Endothelial cell (in vitro differentiated cells): ENCODE data around the gene HEG1. TPM values are rescaled to one million over a fixed set of nuclear protein-coding genes. Genes with fewer than 3 reads are reported as not detected.
A peak's percentile ranks its signal among the peaks of the same experiment; 100 is the strongest.
"Not testable (repeated sequence)": the region's sequence is repeated elsewhere in the genome, so short reads cannot be mapped to it uniquely, and the experiment has no call there.

Experiments
- DNase-seq: peaks from one replicate; pipeline ENCODE4 v3.0.0; 2021; ENCODE audit warnings: low spot score
- H3K27ac Mint-ChIP-seq: one replicate; pipeline ENCODE4 v1.8.0; 2021; ENCODE audit warnings: mixed read lengths, inconsistent platforms; ENCODE audit not compliant: unreplicated experiment
- H3K27me3 Mint-ChIP-seq: one replicate; pipeline ENCODE4 v1.8.0; 2021; ENCODE audit warnings: mild to moderate bottlenecking, moderate library complexity, mixed read lengths, inconsistent platforms; ENCODE audit not compliant: unreplicated experiment
- H3K36me3 Mint-ChIP-seq: one replicate; pipeline ENCODE4 v1.8.0; 2021; ENCODE audit warnings: mild to moderate bottlenecking, low read depth, mixed read lengths, inconsistent platforms; ENCODE audit not compliant: unreplicated experiment
- H3K4me1 Mint-ChIP-seq: one replicate; pipeline ENCODE4 v1.8.0; 2021; ENCODE audit warnings: mild to moderate bottlenecking, mixed read lengths, inconsistent platforms; ENCODE audit not compliant: unreplicated experiment
- H3K4me3 Mint-ChIP-seq: one replicate; pipeline ENCODE4 v1.8.0; 2021; ENCODE audit warnings: mild to moderate bottlenecking, mixed read lengths, inconsistent platforms; ENCODE audit not compliant: unreplicated experiment
- H3K9me3 Mint-ChIP-seq: one replicate; pipeline ENCODE4 v1.8.0; 2021; ENCODE audit warnings: mixed read lengths, inconsistent platforms; ENCODE audit not compliant: unreplicated experiment
- total RNA-seq: library from RNA; stranded (reverse); fragmentation: NEBNext Ultra II Directional; extraction: Animal tissue kit (Norgen Biotek cat#: 25700); gene quantifications from one replicate; pipeline ENCODE4 v1.2.1, GENCODE V29; 2021; ENCODE audit not compliant: unreplicated experiment
- TF ChIP-seq, protein P1 (sequence below): fragments of 200-600 bp; sonication (generic); IDR thresholded peaks from one replicate; pipeline ENCODE4 v1.5.0; 2021; ENCODE audit warnings: antibody characterized with exemption; ENCODE audit not compliant: unreplicated experiment

Gene HEG1
- total RNA-seq, 1 donor from 2014 or later: 17.1 TPM

DNA sequence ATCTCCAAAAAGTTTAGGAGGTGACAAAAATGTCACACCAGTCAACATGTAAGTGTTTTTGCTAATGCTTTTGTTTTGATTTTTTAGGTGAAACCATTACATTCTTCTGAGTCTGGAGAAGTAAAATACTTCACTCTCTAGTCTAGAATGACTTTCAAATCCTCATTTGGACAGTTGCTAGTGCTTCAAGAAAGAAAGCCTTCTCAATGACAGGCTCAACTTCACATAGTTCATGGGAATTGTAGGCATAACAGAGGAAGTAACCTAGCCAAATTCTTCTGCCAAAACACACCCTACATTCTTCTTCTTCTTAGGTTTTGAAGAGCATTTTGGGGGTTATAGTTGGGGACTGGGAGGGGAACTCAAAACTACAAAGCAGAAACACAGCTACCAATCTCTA, 29.4 kb upstream of the HEG1 start:
- no peak for DNase-seq
- H3K27me3 Mint-ChIP-seq: no peaks in the 10 kb centered on the region
- TF ChIP-seq, protein P1, sequence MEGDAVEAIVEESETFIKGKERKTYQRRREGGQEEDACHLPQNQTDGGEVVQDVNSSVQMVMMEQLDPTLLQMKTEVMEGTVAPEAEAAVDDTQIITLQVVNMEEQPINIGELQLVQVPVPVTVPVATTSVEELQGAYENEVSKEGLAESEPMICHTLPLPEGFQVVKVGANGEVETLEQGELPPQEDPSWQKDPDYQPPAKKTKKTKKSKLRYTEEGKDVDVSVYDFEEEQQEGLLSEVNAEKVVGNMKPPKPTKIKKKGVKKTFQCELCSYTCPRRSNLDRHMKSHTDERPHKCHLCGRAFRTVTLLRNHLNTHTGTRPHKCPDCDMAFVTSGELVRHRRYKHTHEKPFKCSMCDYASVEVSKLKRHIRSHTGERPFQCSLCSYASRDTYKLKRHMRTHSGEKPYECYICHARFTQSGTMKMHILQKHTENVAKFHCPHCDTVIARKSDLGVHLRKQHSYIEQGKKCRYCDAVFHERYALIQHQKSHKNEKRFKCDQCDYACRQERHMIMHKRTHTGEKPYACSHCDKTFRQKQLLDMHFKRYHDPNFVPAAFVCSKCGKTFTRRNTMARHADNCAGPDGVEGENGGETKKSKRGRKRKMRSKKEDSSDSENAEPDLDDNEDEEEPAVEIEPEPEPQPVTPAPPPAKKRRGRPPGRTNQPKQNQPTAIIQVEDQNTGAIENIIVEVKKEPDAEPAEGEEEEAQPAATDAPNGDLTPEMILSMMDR: no peak
- H3K36me3 Mint-ChIP-seq: no peaks in the 10 kb centered on the region
- no peaks in the 10 kb centered on the region for H3K4me1 Mint-ChIP-seq
- H3K27ac Mint-ChIP-seq: no peak overlapping the region
- H3K9me3 Mint-ChIP-seq: no peaks in the 10 kb centered on the region
- no peak overlapping the region for H3K4me3 Mint-ChIP-seq

DNA sequence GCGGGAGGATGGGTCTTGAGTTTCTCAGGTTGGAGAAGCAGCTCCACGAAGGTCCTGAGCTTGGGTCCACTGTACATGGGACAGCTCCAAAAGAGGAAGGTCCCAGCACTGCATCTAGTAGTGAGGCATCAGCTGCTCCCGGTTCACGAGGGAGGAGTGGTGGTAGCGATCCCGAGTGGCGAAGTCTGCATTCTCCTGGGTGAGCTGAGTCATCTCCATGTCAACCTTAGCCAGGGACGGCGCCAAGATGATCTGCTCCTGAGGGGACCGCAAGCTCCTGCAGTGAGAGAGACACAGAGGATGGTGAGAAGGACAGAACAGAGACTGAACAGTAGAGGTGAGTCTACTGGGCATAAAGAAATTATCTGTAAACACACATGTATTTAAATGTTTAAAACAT, 28.0 kb upstream of the HEG1 start:
- H3K9me3 Mint-ChIP-seq: no peaks in the 10 kb centered on the region
- H3K27me3 Mint-ChIP-seq: no peaks in the 10 kb centered on the region
- H3K4me1 Mint-ChIP-seq: peaks cover 4% of the 10 kb centered on the region
- peak overlapping the region; percentile 78 for H3K27ac Mint-ChIP-seq
- DNase-seq: no peak
- TF ChIP-seq, protein P1: no peak
- no peak overlapping the region for H3K4me3 Mint-ChIP-seq
- no peaks in the 10 kb centered on the region for H3K36me3 Mint-ChIP-seq

DNA sequence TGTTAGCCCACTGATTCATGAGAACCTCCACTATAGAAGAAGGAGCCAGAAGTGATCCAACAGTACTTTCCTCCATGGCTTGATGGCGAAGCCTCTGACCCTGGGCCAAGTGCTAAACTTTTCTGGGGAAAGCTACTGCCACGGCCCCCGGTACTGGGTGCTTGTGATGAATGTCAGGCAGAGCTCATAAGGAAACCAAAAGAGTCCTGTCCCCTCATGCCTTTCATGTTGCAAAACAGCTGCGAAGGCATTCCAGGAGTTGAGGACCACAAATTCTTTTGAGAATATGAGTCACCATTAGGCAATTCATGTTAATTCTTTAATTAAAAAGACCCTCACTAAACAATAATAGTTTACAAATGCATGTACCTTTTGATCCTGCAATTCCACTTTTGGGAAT, 26.5 kb upstream of the HEG1 start:
- H3K36me3 Mint-ChIP-seq, H3K4me1 Mint-ChIP-seq, H3K27ac Mint-ChIP-seq, H3K9me3 Mint-ChIP-seq, H3K27me3 Mint-ChIP-seq, DNase-seq, H3K4me3 Mint-ChIP-seq: not testable (repeated sequence)

DNA sequence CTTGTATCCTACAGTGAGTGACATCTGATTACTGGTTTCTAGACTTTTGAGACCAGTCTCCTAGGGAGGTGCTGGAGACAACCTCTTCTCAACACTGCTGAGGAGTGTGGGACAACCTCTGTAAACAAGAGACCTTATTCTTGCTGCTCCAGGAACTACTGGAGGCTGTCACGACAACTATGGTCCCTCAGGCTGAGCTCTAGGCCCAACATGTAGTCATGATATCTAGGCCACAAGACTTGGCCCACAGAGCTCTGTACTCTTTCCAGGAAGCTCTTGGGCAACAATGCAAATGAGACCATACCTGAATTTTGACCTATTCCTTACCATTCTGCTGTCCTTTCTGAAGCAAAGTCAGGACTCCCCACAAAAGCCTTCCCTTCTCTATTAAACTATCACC, 24.3 kb upstream of the HEG1 start:
- Mint-ChIP-seq H3K9me3 (no peaks in the 10 kb centered on the region), H3K4me1 (peaks cover 10% of the 10 kb centered on the region), H3K4me3 (no peak overlapping the region), H3K27me3 (peaks cover 2% of the 10 kb centered on the region), H3K27ac (no peak overlapping the region), H3K36me3 (no peaks in the 10 kb centered on the region)
- no peak for DNase-seq
- TF ChIP-seq, protein P1: no peak

DNA sequence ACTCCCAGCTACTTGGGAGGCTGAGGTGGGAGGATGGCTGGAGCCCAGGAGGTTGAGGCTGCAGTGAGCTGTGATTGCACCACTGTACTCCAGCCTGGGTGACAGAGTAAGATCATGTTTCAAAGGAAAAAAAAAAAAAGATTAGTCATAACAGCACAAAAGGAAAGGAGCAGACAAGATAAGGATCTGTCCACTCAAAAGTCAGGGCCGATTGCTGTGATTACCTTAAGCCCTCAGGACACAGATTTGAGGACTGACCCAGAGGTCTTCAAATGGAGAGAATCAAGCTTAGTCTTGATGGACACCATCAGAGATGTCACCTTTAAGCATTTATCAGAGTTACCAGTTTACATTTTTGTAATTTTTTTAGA, 23.9 kb upstream of the HEG1 start:
- Mint-ChIP-seq H3K4me1 (peaks cover 10% of the 10 kb centered on the region), H3K9me3 (no peaks in the 10 kb centered on the region), H3K4me3 (no peak overlapping the region), H3K36me3 (no peaks in the 10 kb centered on the region), H3K27ac (no peak overlapping the region), H3K27me3 (peaks cover 3% of the 10 kb centered on the region)
- TF ChIP-seq, protein P1: no peak
- DNase-seq: no peak
